CD4-positive, alpha-beta T cell treated with Interleukin-21 for 1 hour (primary cell): Measurements from ENCODE around the gene AKR1E2.

ENCODE experiments used
- DNase-seq: peaks from one replicate; pipeline ENCODE4 v3.0.0-alpha.2; 2020

Gene AKR1E2

GRCh38 chr10:4825868-4826791, at the start of gene AKR1E2:
Gene AKR1E2 (plus strand): TSS chr10:4826207. CDS start chr10:4826325, 118 bp downstream.
- DNase-seq: peak; percentile 90

GRCh38 chr10:4776234-4776638, 49.8 kb upstream of the AKR1E2 start:
- no peak for DNase-seq

GRCh38 chr10:4778761-4779160, 47.2 kb upstream of the AKR1E2 start:
- no peak for DNase-seq

- no peak for DNase-seq
Measured at GRCh38 chr10:4780091-4780490, 45.9 kb upstream of the AKR1E2 start.

- no peak for DNase-seq
Measured at GRCh38 chr10:4780782-4781181, 45.2 kb upstream of the AKR1E2 start.

- DNase-seq: no peak
Measured at GRCh38 chr10:4781955-4782354, 44.1 kb upstream of the AKR1E2 start.

- DNase-seq: no peak
Measured at GRCh38 chr10:4784667-4785333, 41.2 kb upstream of the AKR1E2 start.

- no peak for DNase-seq
Measured at GRCh38 chr10:4786043-4786839, 39.8 kb upstream of the AKR1E2 start.

GRCh38 chr10:4790045-4790444, 36.0 kb upstream of the AKR1E2 start:
- DNase-seq: no peak

GRCh38 chr10:4790922-4791321, 35.1 kb upstream of the AKR1E2 start:
- DNase-seq: no peak

- DNase-seq: no peak
Measured at GRCh38 chr10:4792381-4792780, 33.6 kb upstream of the AKR1E2 start.

GRCh38 chr10:4801405-4801804, 24.6 kb upstream of the AKR1E2 start:
- no peak for DNase-seq

GRCh38 chr10:4802711-4803487, 23.1 kb upstream of the AKR1E2 start:
- DNase-seq: no peak

- DNase-seq: no peak
Measured at GRCh38 chr10:4803822-4804221, 22.2 kb upstream of the AKR1E2 start.

GRCh38 chr10:4804465-4804864, 21.5 kb upstream of the AKR1E2 start:
- DNase-seq: no peak

- DNase-seq: no peak
Measured at GRCh38 chr10:4806534-4806933, 19.5 kb upstream of the AKR1E2 start.

- DNase-seq: no peak
Measured at GRCh38 chr10:4807761-4808507, 18.1 kb upstream of the AKR1E2 start.

- no peak for DNase-seq
Measured at GRCh38 chr10:4809156-4809555, 16.9 kb upstream of the AKR1E2 start.

- no peak for DNase-seq
Measured at GRCh38 chr10:4810092-4810491, 15.9 kb upstream of the AKR1E2 start.

- no peak for DNase-seq
Measured at GRCh38 chr10:4812046-4812445, 14.0 kb upstream of the AKR1E2 start.

GRCh38 chr10:4813023-4813422, 13.0 kb upstream of the AKR1E2 start:
- no peak for DNase-seq

GRCh38 chr10:4813496-4813895, 12.5 kb upstream of the AKR1E2 start:
- no peak for DNase-seq
